Glomerular endothelial cell (primary cell): ENCODE results near the gene THAP4. TPM values are rescaled to one million over a fixed set of nuclear protein-coding genes. Genes with fewer than 3 reads are reported as not detected.
"Not testable (repeated sequence)": the region's sequence is repeated elsewhere in the genome, so short reads cannot be mapped to it uniquely, and the experiment has no call there.

ENCODE experiments used
- DNase-seq: peaks from one replicate; pipeline ENCODE4 v3.0.0-alpha.2; 2011; ENCODE audit warnings: low read depth, low spot score; ENCODE audit errors: extremely low read depth
- total RNA-seq: library from RNA; depleted of rRNA; stranded (reverse); fragments of >200 nt; gene quantifications from 2 replicates; pipeline ENCODE4 v1.2.3, GENCODE V29; 2015

The THAP4 gene
- total RNA-seq, 1 donor from 2014 or later: 50.9 TPM

DNA sequence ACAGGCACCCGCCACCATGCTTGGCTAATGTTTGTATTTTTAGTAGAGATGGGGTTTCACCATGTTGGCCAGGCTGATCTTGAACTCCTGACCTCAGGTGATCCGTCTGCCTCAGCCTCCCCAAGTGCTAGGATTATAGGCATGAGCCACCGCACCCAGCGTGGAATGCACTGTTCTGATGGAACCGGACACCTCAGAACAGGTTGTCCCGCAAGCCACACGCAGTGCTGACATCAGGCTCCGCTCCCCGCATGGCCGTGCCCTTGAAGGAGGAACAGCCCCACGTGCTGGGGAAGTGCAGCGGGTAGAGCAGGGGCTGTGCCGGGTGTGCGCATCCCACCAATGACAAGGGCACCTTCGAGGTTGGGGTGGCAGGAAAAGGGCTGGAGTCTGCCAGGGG lies 69.7 kb downstream of the THAP4 start:
- DNase-seq: not testable (repeated sequence)

DNA sequence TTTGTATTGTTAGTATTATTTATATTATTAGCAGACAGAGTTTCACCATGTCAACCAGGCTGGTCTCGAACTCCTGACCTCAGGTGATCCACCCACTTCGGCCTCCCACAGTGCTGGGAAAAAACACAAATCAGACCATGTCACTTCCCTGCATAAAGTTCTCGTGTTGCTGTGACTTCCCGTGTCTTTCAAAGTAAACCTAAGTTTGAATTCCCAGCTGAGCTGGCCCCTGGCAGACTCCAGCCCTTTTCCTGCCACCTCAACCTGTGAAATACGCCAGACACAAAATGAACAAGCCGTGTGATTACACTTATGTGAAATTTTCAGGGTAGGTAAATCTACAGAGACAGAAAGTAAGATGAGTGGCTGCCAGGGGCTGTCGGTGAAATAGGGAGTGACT lies 70.5 kb downstream of the THAP4 start:
- no peak for DNase-seq

DNA sequence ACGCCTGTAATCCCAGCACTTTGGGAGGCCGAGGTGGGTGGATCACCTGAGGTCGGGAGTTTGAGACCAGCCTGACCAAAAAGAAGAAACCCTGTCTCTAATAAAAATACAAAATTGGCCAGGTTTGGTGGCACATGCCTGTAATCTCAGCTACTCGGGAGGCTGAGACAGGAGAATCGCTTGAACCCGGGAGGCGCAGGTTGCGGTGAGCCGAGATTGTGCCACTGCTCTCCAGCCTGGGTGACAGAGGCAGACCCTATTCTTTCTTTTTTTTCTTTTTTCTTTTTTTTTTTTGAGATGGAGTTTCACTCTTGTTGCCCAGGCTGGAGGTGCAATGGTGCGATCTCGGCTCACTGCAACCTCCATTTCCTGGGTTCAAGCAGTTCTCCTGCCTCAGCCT lies 70.9 kb downstream of the THAP4 start:
- not testable (repeated sequence) for DNase-seq

DNA sequence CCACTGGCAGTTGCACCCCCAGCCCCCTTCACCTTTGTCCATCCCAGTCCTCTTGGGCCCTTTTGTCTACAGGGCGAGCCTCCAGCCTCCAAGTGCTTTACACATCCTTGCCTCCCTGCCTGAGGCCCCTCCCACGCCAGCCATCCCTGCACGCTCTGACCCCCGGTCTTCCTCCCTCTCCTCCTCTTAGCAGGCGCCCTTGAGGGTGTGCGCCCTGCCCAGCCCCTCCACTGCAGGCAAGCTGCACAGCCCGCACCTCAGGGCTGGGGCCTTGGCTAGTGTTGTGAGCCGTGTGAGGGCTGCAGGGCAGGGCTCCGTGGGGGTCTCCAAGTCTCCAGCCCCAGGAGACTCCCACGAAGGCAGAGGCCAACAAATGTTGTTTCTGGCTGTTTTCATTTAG lies 71.5 kb downstream of the THAP4 start:
- no peak for DNase-seq

DNA sequence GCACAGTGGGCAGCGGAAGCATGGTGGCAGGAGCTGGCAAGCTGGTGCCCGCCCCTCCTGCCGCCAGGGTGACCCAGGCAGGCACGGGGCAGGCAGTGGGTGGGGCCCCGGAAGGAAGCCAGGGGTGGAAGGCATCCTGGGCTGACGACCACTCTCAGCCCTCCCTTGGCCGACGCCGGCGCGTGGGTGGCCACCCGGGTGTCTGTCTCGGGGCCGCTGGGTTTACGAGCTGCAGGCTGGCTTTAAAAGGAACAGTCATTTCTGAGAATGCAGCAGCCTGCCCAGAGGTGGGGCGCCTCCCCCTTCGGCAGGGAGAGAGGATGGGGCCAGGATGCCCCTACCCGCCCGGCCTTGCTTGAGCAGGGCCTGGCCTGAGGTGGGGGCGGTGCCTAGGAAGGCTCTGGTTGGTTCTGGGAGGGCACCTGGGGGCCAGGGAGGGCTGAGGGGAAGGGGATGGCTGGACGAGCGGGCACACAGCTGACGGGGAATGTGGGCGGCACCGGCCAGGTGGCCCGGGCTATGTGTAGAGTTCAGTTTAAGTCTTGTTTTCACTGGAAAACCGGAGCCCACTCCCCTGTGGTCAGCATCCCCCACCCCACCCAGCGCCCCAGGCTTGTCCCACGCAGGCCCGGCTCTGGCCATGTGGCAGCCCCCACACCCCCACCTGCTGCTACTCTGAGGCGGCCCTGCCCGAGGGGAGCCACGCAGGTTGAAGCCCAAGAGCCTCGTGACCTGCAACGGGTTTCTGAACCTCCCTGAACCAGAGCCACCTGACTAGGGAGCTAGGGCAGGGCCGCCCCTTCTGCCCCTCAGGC lies 72.2 kb downstream of the THAP4 start:
- no peak for DNase-seq

DNA sequence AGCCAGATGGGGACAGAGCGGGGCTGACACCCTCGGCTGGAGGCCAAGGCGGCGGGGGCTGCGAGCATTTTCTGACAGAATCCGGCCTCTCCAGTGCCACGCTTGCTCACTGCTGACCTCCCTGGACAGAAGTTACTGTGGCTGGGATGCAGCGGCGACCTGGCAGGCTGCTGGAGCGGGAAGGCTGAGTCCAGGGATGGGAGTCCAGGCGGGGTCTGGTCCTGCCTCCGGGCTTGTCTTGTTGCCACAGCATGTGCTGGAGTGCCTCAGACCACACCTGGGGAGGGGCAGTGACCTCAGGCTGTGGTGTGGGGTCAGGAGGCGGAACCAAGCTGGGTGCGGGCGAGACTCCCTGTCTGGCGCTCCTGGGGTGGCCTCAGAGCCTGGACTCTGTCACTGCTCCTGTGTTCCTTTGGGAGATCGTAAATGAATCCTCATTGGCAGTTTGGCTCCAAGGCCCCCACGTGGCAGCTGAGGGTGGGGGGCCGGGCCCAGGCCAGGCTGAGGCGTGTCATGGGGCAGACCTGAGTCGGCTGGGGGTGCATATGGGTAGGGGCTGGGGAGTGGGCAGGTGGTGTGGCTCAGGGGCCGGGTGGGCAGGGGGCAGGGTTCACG lies 72.9 kb downstream of the THAP4 start:
- no peak for DNase-seq

DNA sequence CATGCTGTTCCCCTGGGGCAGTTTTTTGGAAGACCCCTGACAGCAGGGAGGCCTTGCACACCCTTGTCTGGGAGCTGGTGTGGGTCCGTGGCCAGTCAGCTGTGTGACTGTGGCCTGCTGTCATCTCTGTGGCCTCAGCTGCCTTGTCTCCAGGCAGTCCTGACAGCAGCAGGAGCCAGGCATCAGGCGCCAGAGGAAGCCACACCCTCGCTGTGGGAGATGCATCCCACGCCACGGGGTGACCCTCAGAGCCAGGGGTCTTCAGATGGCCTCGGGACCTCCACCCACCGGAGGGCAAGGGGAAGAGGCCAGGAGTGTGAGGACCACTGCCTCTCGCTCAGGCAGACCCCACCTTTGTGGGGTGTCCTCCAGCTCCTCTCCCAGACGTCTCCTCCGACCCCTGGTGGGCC lies 73.4 kb downstream of the THAP4 start:
- DNase-seq: no peak

DNA sequence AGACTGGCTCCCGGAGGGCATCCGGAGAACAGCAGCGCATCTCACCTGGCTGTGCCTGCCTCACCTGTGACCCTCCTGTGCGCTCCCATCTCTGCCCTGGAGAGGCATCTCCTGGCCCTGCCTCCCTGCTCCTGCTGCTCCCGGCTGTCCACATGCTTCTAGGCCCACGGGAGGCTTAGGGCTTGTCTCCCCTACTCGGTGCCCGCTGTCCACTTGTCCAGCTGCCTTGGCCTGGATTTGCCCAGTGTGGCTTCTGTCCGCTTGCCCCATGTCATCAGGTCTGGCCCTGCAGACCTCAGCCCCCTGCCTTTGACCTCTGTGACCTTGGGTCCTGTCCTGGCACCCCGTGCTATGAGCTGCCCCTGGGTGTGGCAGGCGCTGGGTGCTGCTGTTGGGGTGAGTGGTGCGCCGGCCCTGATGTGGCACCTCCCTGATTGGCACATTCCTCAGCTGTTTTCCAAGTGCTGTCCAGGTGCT lies 73.9 kb downstream of the THAP4 start:
- DNase-seq: no peak

DNA sequence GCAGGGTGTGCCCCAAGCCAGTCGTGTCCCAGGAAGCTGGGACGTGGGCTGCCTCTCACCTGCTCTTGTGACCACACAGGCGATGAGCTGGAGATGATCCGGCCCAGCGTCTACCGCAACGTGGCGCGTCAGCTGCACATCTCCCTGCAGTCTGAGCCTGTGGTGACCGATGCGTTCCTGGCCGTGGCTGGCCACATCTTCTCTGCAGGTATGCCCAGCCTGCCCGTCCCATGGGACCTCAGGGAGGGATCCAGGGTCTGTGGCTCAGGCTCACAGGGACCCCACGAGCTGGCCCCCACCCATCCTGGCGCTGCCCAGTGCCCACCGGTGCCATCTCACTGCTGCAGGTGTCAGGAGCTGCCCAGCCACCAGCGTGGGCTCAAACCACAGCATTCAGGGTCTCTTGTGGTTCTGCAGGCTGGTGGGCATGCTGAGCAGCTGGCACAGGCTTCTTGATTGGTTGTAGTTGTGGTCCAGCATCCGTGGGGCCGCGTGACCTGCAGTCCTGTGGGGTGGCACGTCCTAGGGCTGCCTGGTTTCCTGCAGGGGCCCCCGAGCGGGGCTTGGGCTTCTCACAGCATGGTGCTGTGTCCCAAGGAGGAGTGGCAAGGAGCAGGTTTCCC lies 74.6 kb downstream of the THAP4 start:
- DNase-seq: no peak

DNA sequence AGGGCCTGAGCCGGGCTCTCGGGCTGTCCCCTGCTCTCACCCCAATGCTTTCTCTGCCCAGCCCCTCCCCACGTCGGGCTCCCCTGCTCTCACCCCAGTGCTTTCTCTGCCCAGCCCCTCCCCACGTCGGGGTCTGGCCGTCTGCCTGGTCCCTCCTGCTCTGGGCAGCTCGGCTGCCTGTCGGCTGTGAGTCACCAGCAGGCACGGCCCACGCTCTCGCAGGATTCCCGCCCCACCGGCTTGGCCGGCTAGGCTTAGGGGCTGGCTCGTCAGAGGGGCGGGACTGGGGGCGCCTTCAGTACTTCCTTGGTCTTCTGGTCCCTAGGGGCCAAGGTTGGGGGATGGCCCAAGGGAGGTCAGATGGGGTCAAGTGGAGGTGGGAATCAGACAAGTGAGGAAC lies 75.1 kb downstream of the THAP4 start:
- no peak for DNase-seq

DNA sequence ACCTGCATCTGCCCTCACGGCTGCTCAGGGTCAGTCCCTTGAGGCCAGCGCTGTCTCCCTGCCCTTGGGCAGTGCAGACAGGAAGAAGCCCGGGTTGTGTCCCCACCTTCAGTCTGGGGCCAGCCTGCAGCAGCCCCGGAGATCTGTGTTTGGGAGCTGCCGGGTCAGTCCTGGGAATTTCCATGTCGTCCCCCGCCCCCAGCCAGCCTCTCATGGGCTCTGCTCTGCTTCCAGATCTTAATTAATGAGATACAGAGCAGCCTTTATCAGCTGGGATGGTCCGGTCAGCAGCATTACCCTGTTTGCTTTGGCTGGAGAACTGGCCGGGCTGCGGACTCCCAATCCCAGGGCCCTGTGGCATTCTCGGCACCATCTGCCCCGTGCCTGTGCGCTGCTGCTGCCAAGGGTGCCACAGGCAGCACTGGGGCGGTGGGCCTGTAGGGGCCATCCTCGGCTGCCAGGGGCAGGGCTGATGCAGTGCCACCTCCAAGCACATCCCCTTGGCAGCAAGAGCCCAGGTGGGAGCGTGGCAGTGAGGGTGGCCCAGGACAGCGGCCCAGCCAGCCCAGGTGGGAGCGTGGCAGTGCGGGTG lies 76.0 kb downstream of the THAP4 start:
- no peak for DNase-seq

DNA sequence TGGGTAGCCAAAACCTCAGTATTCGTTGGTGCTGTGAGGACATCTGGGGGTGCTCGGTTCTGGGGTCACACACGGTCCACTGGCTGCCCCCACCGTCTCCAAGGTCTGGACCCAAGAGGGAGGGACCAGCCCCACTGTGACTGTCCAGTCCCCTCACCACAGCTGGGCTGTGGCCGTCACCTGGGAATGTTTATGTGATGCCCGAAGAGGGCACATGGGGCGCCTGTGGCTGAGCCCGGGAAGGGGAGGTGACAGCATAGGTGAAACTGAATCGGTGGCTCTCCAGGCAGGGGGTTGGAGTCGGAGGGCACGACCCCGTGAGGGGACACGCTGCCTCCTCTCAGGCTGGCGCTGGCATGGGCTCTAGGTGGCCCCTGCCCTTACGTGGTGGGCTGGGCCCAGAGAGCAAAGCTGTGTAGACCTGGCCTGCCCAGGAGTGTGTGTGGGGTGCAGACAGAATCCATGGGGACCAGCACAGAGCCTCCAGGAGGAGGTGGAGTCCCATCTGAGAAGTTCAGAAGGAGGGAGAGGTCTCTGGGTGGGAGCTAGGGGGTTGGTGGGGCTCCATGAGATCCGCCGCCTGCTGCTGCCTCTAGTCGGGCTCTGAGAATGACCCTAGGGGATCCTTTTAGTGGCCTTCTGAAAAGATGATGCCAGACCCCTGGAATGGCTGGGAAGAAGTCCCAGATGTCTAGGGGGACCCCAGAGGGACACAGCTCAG lies 76.6 kb downstream of the THAP4 start:
- DNase-seq: no peak

DNA sequence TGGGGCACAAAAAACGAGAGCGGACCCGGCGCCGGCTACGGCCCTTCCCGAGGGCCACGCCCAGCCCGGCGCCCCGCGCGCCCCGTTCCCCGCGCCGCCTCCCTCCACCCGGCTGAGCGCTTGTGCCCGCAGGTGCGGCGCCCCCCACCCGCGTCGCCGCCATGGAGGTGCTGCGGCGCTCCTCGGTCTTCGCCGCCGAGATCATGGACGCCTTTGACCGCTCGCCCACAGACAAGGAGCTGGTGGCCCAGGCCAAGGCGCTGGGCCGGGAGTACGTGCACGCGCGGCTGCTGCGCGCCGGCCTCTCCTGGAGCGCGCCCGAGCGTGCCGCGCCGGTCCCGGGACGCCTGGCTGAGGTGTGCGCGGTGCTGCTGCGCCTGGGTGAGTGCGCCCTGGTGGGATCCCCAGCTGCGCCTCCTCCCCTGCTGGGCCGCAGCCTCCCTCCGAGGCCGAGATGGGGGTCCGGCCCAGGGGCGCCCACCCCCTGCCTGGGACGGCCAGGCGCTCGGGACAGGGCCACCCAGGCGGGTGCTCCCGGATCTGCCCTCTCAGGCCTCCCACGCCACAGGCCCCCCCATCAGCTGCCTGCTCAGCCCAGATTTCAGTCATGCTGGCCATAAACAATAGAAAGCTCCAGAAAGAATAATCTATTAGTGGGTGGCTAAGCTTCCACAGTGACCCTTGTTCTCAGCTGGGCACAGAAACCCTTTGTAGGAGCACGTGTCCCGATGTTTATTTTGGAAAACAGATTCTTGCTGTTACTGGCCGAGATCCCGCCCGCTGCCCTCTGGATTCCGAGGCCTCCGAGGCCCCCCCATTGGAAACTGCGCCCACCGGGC lies 77.4 kb downstream of the THAP4 start:
- DNase-seq: no peak

DNA sequence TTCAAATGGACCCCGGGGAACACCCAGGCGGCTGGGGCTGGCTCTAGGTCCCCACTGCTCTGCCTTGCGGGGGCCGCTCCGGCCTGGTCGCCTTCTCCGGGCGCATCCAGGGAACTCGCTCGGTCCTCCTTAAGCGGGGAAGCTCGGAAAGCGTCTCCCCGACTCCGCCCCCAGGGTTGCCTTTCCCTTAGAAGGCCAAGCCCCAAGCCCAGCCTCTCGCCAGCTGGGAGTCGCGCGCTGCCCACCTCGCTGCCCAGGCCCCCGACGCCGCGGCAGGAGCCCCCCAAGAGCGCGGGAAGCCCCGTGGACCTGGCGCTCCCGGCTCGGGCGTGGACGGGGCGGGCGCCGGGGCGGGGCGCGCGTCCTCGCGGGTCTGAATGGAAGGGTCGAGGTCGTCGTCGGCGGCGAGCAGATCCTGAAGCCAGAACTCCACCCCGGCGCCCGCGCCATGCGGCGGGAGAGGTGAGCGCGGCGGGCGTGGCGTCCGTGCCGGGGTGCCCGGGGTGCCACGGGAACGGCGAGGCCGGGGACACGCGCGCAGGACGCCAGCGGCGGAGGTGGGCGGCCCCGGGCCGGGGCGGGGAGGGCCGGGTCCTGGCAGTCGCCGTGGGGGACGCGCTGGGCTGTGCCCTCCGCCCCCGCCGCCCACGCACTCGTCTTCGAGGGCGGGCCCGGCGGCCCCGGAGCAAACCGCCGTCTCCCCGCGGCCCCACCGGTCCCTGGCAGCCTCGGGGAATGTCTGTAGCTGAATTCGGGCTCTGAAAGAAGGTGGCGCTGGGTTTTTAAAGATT lies 78.2 kb downstream of the THAP4 start, which contains the start of gene BOK:
TSS of gene BOK (plus strand) at position 214 of the 791 bp plus-strand sequence. CDS start 739 bp downstream, outside the sequence.
- DNase-seq: no peak

DNA sequence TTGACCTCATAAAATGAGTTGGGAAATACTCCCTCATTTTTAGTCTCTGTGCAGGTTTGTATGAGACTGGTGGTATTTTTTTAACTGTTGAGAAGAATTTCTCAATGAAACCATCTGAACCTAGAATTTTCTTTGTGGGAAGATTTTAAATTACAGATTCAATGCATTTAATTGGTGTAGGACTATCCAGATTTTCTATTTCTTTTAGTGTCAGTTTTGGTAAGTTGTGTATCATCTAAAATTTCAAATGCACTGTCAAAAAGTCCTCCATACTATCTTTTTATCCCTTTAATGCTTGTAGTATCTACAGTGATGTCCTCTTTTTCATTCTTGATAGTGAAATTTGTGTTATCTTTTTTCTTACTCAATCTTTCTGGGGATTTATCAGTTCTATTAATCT lies 80.2 kb downstream of the THAP4 start:
- DNase-seq: no peak

DNA sequence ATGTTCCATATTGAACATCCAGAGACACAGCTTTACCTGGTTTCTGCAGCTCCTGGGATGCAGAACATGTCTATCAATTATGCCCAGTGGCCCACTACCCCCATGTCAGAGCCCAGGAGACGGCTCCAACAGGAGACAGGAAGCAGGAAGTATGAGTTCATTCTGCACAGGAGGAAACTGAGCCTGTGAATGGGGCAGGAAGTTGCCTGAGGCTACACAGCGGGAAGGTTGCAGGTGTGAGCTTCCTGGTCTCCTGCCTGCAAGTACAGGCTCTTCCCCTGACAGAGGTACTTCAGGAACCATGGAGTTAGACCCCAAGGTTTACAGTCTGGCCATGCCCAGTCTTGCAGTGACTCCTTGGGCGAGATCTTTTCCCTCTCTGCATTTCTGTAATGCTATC lies 81.2 kb downstream of the THAP4 start:
- DNase-seq: no peak

DNA sequence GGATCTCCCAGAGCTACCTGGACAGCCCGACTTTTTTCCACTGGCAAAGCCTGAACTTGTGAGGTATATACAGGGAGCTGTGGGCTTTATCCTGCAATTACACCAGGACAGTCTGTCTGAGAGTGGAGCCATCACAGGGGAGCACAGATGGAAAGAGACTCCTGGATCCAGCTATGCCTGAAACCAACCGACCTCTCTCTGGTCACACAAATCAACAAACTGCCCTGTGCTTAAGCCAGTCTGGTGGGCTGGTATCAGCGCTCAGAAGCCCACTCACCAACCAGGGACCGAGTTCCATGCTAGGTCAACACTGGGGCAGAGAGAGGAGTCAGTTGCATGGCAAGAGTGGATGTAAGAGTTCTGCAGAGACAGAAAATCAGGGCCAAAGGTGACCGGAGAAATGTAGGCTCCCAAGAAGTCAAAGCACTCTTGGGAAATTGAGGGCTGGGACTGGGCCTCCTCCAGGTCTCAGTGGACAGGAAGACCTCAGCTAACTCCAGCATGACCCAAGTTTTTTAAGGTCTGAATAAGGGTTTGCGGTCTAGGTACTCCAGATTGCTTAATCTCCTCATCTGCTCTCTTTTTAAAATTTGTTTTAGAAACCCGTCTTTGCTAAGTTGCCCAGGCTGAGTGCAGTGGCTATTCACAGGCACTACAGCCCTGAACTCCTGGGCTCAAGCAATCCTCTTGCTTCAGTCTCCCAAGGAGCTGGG lies 82.2 kb downstream of the THAP4 start:
- no peak for DNase-seq

DNA sequence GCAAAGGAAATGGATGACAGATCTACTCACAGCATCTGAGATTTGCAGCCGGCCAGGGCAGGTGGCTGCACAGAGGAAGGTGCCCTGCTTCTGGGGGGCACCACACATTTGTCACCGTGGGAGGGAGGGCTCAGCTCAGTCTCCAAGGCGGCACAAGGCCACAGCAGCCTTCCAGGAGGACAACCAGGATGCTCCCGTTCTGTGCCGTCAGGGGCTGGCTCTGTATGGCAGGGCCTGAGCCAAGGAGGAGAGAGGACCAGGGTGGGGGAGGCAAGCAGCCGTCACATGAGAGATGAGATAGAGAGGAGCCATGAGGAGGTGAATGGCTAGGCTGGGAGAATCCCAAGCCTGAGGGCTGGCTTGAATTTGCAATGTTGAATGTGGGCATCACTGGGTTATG lies 83.0 kb downstream of the THAP4 start:
- DNase-seq: no peak

DNA sequence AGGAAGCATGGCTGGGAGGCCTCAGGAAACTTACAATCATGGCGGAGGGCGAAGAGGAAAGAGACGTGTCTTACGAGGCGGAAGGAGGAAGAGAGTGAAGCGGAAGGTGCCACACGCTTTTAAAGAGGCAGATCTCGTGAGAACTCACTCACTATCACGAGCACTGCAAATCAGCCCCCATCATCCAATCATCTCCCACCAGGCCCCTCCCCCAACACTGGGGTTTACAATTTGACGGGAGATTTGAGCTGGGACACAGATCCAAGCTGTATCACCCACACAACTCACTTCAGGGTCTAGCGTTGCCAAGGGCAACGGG lies 83.5 kb downstream of the THAP4 start:
- no peak for DNase-seq
